Stimulated activated CD4-positive, alpha-beta T cell treated with anti-CD3 and anti-CD28 coated beads, Interleukin-4, amount 100 ng/mL, for 24 hours (primary cell): ENCODE results near the gene PGAP2.

Experiments used
- DNase-seq: peaks from one replicate; pipeline ENCODE4 v3.0.0-alpha.2; 2020

PGAP2 gene

GRCh38 chr11:3834349-3834663 is 25.9 kb downstream of the PGAP2 start:
- no peak for DNase-seq

DNA sequence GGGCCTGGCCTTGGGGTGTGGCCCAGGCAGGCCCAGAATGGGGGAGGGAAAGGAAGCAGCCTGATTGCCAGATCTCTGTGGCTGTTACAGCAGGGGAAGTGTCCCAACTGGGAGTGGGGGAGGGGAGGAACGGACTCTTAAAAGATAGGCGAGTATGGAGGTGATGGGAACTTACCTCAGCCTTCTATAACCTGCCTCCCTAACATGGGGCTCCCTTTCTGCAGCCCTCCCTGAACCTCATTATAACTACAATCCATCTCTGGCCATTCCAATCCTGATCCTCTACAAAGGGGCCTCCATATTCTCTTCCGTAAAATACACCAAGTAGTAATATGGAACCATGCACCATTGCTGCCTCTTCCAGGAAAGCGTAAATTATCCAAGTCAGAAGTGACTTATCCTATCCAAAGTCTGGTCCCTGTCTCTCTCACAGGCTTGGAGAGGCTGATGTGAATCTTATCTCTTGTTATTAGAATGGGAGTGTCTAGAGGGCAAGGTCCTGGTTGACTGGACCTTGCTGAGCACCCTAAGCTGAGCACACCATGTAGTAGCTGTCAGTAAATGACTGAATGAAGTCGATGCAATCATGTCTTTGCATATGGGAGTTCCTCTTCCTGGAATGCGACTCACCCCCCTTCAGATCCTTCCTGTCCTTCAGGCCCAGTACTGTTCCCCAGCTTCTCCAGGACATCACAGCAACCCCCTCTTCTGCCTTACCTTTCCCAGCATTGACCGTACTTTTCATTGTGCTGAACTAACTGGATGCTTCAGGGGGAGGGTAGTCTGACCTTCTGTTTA is 26.5 kb downstream of the PGAP2 start:
- no peak for DNase-seq

GRCh38 chr11:3835751-3836150 is 27.4 kb downstream of the PGAP2 start:
- no peak for DNase-seq

DNA sequence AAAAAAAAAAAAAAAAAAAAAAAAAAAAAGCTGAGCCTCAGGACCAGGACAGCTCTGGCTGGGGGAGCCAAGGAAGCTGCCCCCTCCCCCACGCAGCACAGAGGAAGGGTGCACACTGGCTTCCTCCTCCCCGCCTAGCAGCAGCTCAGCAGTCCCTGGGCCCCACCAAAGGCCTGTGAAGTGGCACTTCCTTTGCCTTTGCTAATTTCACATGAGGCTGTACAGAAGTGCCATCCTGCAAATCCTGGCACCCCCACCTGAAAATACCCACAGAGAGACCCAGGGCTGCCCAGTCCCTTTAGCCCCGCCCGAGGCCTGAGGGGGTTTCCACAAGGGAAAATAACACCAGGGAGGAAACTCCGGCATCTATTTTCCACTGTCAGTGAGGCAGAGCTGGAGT is 28.5 kb downstream of the PGAP2 start:
- peak; percentile 51 for DNase-seq

GRCh38 chr11:3837793-3838192 is 29.4 kb downstream of the PGAP2 start:
- DNase-seq = no peak

DNA sequence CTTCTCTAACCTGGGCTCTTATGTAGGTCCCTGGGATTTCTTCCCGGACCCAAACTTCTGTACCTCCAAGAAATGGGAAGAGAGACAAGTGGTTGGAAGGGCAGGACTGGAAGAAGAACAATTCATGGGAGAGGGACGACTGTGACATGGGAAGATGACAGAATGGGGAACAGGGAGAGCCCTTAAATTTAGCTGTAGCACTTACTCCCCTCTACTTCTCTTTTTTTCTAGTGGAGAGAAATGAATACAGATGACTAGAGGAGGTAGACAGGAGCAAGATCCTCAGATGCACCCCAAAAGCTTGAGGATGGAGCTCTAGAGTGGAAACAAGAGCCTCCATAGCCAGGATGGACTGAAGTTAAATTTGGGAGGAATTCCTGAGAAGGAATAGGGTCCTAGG is 30.1 kb downstream of the PGAP2 start:
- DNase-seq = no peak

- peak; percentile 56 for DNase-seq
These were observed 31.9 kb downstream of the PGAP2 start for GRCh38 chr11:3840004-3840869.

DNA sequence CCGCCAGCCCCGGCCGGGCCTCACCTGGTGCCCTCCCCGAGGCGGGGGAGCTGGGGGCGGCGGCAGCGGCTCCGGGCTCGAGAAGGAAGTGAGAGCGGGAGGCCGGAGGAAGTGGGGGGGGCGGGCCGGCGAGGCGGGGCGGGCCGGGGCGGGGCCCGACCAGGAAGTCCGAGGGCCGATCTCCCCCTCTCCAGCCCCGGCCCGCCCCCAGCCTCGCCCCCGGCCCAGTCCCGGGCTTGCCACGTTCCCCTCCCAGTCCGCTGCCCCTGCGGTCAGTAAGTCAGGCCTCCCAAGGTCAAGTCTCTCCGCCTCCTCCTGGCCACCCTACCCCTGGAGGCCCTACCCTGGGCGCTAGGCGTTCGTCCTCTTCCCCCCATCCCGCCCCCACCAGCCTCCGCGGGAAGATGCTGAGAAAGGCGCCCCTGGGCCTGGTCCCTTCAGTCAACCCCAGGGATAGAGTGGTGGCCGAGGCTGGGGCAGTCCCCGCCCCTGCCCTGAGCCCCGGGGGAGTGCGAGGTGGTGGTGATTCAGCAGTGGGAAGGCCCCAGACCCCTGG is 32.6 kb downstream of the PGAP2 start, which contains the start of gene RHOG:
RHOG (minus strand) TSS at position 90 of the 556 bp plus-strand sequence. CDS start 12,821 bp downstream, outside the sequence.
- no peak for DNase-seq

DNA sequence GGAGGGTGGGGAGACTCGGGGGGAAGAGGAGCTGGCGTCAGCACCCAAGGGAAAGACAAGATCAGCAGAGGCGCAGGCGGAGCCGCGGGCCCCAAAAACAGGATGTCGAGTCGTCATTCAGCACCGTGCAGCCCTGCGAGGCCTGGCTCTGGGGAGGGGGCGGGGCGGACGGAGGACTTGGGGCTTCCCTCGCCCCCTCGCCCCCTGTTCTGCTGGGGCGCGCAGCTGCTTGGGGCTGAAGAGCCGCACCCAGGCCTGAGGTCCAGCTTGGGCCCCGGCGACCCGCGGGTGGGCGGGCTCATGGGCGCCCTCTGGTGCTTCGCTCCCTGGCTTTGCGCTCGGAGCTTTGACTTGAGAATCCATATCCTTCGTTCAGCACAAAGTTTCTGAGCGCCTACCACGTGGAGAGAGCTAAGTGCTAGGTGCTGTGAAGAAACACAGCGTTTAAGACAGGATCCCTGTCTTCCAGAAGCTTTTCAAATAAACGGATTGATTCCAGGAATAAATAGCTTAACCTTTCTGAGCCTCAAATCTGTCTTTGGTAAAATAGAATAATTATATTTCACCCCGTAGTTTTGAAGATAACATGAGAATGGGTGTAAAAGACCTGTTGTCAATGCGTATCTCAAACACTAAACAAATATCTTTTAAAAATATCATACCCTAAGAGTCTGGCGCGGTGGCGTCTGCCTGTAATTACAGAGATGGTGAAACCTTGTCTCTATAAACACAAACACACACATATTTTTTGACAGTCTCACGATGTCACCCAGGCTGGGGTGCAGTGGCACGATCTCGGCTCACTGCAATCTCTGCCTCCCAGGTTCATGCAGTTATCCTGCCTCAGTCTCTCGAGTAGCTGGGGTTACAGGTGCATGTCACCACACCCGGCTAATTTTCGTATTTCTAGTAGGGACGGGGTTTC is 33.3 kb downstream of the PGAP2 start:
- peak; percentile 95 for DNase-seq

DNA sequence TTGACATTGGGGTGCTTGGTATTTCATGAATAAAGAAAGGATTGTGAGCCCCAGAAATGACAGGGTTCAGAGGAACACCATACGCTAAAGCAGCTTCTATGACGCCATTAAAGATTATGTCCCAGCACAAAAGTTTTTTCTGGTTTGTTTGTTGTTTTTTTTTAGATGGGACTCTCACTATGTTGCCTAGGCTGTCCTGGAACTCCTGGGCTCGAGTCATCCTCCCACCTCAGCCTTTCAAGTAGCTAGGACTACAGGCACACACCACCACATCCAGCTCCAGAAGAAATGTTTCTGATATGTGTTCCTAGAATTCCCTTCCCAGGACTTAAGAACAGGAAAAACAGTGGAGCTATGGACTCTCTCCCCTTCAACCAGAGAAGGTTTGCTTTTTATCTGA is 35.0 kb downstream of the PGAP2 start:
- DNase-seq = no peak

- no peak for DNase-seq
These were observed 36.9 kb downstream of the PGAP2 start for GRCh38 chr11:3845246-3845645.

DNA sequence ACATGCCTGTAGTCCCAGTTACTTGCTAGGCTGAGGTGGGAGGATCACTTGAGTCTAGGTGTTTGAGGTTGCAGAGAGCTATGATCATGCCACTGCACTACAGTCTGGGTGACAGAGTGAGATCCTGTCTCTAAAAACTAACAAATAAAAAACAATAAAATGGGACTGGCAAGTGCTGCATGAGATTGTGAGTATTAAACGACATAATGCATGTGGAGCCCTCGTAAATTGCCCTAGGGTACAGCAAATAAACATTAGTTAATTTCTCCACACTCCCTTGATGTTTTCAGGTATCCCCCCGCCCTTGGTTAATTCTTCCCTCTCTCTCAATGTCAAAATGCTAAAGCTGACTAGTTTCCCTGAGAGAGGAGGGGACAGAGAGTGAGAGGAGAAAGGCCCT is 37.3 kb downstream of the PGAP2 start:
- no peak for DNase-seq

DNA sequence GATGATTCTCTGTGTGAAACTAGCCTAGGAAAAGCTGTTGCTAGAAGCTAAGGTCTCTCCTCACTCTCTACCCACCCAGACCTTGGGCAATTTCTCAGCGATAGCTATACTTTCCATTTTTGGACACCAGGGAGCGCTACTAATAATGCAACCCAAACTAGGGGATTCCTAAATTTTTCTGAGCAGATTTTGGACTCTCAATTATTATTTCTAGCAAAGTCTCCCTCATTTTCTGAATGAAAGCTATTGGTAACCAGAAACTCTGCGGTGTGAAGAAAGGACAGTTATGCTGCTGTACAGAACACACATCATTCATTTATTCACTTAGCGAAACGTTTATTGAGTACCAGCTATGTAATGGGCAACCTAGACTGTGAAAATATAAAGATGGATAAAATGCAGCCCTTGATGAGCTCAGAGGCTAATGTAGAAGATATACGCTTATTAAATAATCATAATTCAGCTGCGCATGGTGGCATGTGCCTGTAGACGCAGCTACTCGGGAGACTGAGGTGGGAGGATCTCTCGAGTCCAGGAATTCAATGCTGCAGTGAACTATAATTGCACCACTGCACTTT is 41.0 kb downstream of the PGAP2 start:
- peak; percentile 68 for DNase-seq

DNA sequence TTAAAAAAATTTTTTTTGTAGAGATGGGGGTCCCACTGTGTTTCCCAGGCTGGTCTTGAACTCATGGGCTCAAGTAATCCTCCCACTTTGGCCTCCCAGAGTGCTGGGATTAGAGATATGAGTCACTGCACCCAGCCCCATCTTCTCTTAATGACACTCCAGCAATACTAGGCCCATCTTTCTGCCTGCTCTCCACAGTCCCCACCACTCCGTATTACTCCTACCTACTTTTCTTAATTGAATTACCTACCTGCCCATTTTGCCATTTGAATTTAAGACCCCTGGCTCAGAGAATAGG is 45.1 kb downstream of the PGAP2 start:
- DNase-seq = no peak

DNA sequence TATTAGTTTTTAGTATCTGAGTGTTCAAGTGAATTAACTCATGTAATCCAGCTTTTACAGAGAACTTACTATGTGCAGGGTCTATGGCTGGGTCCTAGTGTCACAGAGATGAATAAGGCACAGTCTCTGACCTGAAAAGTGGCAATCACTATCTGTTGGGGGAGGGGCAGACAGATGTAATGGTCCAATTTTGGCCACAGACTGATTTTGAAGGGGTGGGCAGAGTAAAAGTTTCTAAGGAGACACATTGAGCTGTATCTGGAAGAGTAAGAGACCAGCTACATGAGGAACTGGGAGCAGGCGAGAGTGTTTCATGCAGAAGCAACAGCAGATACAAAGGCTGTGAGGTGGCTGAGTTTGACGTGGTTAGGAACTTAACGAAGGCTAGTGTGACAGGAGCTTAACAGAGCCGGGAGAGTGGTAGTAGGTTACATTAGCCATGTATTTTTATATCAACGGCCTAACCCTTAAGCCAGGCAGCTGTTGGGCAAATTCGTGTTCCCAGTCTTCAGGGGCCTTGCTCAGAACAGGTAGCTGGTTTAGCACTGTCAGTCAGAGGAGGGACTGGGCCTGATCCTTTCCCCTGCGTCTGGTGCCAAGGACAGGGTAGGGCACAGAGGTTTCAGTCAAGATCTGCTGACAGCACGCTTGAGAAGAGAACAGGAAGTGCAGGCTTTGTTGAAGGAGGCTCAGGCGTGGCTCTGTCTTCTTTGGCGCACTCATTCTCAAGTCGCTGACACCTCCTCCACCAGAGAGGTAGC is 45.7 kb downstream of the PGAP2 start:
- peak; percentile 70 for DNase-seq

DNA sequence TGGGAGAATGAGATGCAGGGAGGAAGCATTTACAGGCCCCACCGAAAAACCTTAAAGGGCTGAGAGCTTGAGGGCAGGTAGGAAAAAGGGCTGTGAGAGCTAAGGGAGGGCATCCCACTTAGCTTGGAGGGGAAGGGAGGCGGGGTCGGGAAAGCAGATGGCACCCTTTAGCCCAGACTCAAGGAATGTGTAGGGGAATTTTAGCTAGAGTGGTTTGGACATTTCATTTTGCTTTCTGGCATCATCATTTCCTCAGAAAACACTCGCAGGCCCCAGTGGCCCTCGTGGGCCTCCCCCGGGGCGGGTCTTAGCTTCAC is 46.3 kb downstream of the PGAP2 start:
- no peak for DNase-seq

GRCh38 chr11:3854977-3855807 is 46.8 kb downstream of the PGAP2 start, which contains the start of gene STIM1:
Gene STIM1 (plus strand): TSS chr11:3855664. CDS start chr11:3856271, 607 bp downstream.
- peak; percentile 99 for DNase-seq

GRCh38 chr11:3855808-3856491 is 47.6 kb downstream of the PGAP2 start:
- peak; percentile 48 for DNase-seq

GRCh38 chr11:3856856-3857553 is 48.6 kb downstream of the PGAP2 start:
- DNase-seq = no peak

GRCh38 chr11:3857628-3858027 is 49.3 kb downstream of the PGAP2 start:
- no peak for DNase-seq
